Ovary (tissue), 9 donors: ENCODE data around the gene GLI1. TPM values are rescaled to one million over a fixed set of nuclear protein-coding genes. Genes with fewer than 3 reads are reported as not detected.

Experiments
- DNase-seq, 5 donors: peaks; one replicate each; pipeline ENCODE4 v3.0.0-alpha.2; 2019 to 2020
- H3K27ac ChIP-seq, 2 donors: fragments of 200-600 bp; one replicate each; pipeline versions ENCODE4 v1.5.1 to v1.8.0; 2019 to 2022
- H3K27me3 ChIP-seq: fragments of 200-600 bp; one replicate; pipeline ENCODE4 v1.8.0; 2022
- H3K36me3 ChIP-seq: fragments of 200-600 bp; sonication (generic); one replicate; pipeline ENCODE4 v1.5.1; 2019
- H3K4me1 ChIP-seq: one replicate; pipeline ENCODE4 v1.8.1; 2013; ENCODE audit warnings: mild to moderate bottlenecking, moderate library complexity; ENCODE audit not compliant: insufficient read depth
- H3K4me3 ChIP-seq: fragments of 200-600 bp; sonication (generic); one replicate; pipeline ENCODE4 v1.5.1; 2017
- H3K9me3 ChIP-seq, 2 donors: fragments of 200-600 bp in 1 of 2; sonication (generic) in 1 of 2; one replicate each; pipeline versions ENCODE4 v1.5.1 to v1.8.1; 2013 to 2019; ENCODE audit warnings: mild to moderate bottlenecking in 1 of 2, moderate library complexity in 1 of 2
- CTCF ChIP-seq, 3 donors: fragments of 450-650 bp in 2 of 3; fragments of 200-600 bp in 1 of 3; IDR thresholded peaks; one replicate each; pipeline versions ENCODE4 v1.5.1 to v1.8.0; 2016 to 2022; ENCODE audit warnings: antibody characterized with exemption in 3 of 3, mild to moderate bottlenecking in 1 of 3
- EP300 ChIP-seq: sonication (generic); formaldehyde crosslinking; IDR thresholded peaks from one replicate; pipeline ENCODE4 v1.6.1; 2017; ENCODE audit warnings: antibody characterized with exemption
- POLR2A ChIP-seq: fragments of 450-650 bp; IDR thresholded peaks from one replicate; pipeline ENCODE4 v1.6.1; 2017; ENCODE audit warnings: antibody characterized with exemption, mild to moderate bottlenecking, moderate library complexity
- WGBS, 3 donors: extraction: QIAGEN DNeasy Blood & Tissue Kit in 1 of 3; methylation state at CpG; one replicate each; pipeline versions ENCODE4 v1.1.5 to v1.1.7; 2013 to 2017; 5-methylcytosine and 5-hydroxymethylcytosine counted together
- intact Hi-C, 4 donors: fragments of 100-400 bp; cut with DNase I; formaldehyde crosslinking; loops; one replicate each; pipeline versions ENCODE4 v1.11.0 to v1.15.1; 2022 to 2023
- polyA plus RNA-seq, 2 donors: library from polyadenylated mRNA; stranded (reverse); fragments of 200-250 nt in 1 of 2; fragments of 350-450 nt in 1 of 2; fragmentation: Illumina TruSeq in 1 of 2; extraction: RNeasy Lipid Tissue Mini Kit (QIAGEN cat#74804) in 1 of 2; gene quantifications; one replicate each; pipeline ENCODE4 v1.2.3, GENCODE V29; 2013 to 2014
- total RNA-seq, 7 donors: library from RNA; depleted of rRNA in 2 of 7; stranded (reverse); fragments of >200 nt in 2 of 7; fragmentation: NEBNext Ultra II Directional in 3 of 7; extraction: Animal tissue kit (Norgen Biotek cat#: 25700) in 3 of 7; gene quantifications; one replicate each; pipeline versions ENCODE4 v1.1.0 to v1.2.4, GENCODE V29; 2016 to 2023
- donor health status: DM: no; HTN: no; CAD: no; lungs with moderate emphysema.
- donor health status: DM: no; HTN: no; CAD: no.
- donor health status: Bipolar disorder and iron deficiency.
- donor health status: DM: yes; HTN: yes; CAD: no.
- donor health status: DM: no; HTN: no; CAD: no.
- donor health status: DM: yes; HTN: yes; CAD: no.

The GLI1 gene
- total and polyA plus RNA-seq, 9 donors, result 0.48 to 4.1 (median 1.5) TPM; not detected in 1

GRCh38 chr12:57454213-57454565 is 5.4 kb upstream of the GLI1 start:
- H3K4me1 ChIP-seq, result peaks cover 1% of the 10 kb centered on the region
- no peak for DNase-seq
- H3K4me3 ChIP-seq, result no peak overlapping the region
- intact Hi-C loops, result loop anchor here (5.0 to 10.0 kb wide), 4 partner anchors 147 to 192 kb away; no protein-coding TSS in a partner anchor
- H3K27ac ChIP-seq, result no peak overlapping the region
- no peaks in the 10 kb centered on the region for H3K36me3 ChIP-seq
- WGBS, 3 donors, result 96 to 100% (median 100%) methylated on average over 2 of the region's 2 CpGs
- no peaks in the 10 kb centered on the region for H3K9me3 ChIP-seq
- H3K27me3 ChIP-seq, result no peaks in the 10 kb centered on the region
- TF ChIP-seq CTCF (IDR thresholded peaks at IDR 0.05) (no peak), POLR2A (no peak), EP300 (no peak)

GRCh38 chr12:57454566-57455373 is 4.8 kb upstream of the GLI1 start, which contains the start of gene INHBE:
Gene INHBE, plus strand, starts transcription at chr12:57455307. Its CDS starts 230 bp downstream, at chr12:57455537.
- no peaks in the 10 kb centered on the region for H3K27me3 ChIP-seq
- no peak within 1 kb of the TSS for H3K4me3 ChIP-seq
- H3K27ac ChIP-seq, result no peak within 1 kb of the TSS
- TF ChIP-seq POLR2A, result no peak
- TF ChIP-seq CTCF (IDR thresholded peaks at IDR 0.05), result no peak
- TF ChIP-seq EP300, result no peak
- 38 to 42% (median 40%) methylated on average over 10 of the region's 10 CpGs for WGBS, 3 donors
- no peak for DNase-seq
- H3K4me1 ChIP-seq, result peaks cover 1% of the 10 kb centered on the region
- intact Hi-C loops, result loop anchor here (5.0 to 10.0 kb wide), 6 partner anchors 142 to 192 kb away; no protein-coding TSS in a partner anchor
- no peaks in the 10 kb centered on the region for H3K36me3 ChIP-seq
- no peaks in the 10 kb centered on the region for H3K9me3 ChIP-seq

GRCh38 chr12:57455374-57456144 is 4.0 kb upstream of the GLI1 start:
- DNase-seq, result no peak
- peaks cover 1% of the 10 kb centered on the region for H3K4me1 ChIP-seq
- TF ChIP-seq CTCF (IDR thresholded peaks at IDR 0.05) (no peak), POLR2A (no peak), EP300 (no peak)
- H3K9me3 ChIP-seq, result no peaks in the 10 kb centered on the region
- no peaks in the 10 kb centered on the region for H3K36me3 ChIP-seq
- WGBS, 3 donors, result 30 to 48% (median 47%) methylated on average over 8 to 10 of the region's 10 CpGs
- intact Hi-C loops, result loop anchor here in 3 of 4 donors (5.0 to 10.0 kb wide), 4 partner anchors 143 to 172 kb away; no protein-coding TSS in a partner anchor
- no peak overlapping the region for H3K4me3 ChIP-seq
- no peak overlapping the region for H3K27ac ChIP-seq
- no peaks in the 10 kb centered on the region for H3K27me3 ChIP-seq

- no peak overlapping the region for H3K4me3 ChIP-seq
- DNase-seq, result no peak
These were observed 3.4 kb upstream of the GLI1 start for GRCh38 chr12:57456145-57456700.

More at GRCh38 chr12:57456145-57456700, 3.4 kb upstream of the GLI1 start:
- 42 to 43% (median 43%) methylated on average over 15 of the region's 15 CpGs for whole genome bisulfite sequencing, 3 donors
- H3K4me1 ChIP-seq, result peaks cover 7% of the 10 kb centered on the region
- no peaks in the 10 kb centered on the region for H3K36me3 ChIP-seq
- no peak for TF ChIP-seq POLR2A
- no peak for TF ChIP-seq EP300
- no peak for TF ChIP-seq CTCF (IDR thresholded peaks at IDR 0.05)
- intact Hi-C loops, result loop anchor here in 3 of 4 donors (5.0 to 10.0 kb wide), 4 partner anchors 144 to 171 kb away; no protein-coding TSS in a partner anchor
- no peaks in the 10 kb centered on the region for H3K9me3 ChIP-seq
- H3K27me3 ChIP-seq, result no peaks in the 10 kb centered on the region
- H3K27ac ChIP-seq, result no peak overlapping the region
